Activated CD4-positive, alpha-beta T cell treated with anti-CD3 and anti-CD28 coated beads, Interleukin-2, amount 50 U/mL, for 24 hours (primary cell): ENCODE measurements around the gene ANXA2R.
A peak's percentile ranks its signal among the peaks of the same experiment; 100 is the strongest.
"Not testable (repeated sequence)": the region's sequence is repeated elsewhere in the genome, so short reads cannot be mapped to it uniquely, and the experiment has no call there.

Experiments used
- DNase-seq, 2 donors: peaks; one replicate each; pipeline ENCODE4 v3.0.0-alpha.2; 2020; ENCODE audit warnings: low read depth in 1 of 2, low spot score in 1 of 2

The ANXA2R gene

DNA sequence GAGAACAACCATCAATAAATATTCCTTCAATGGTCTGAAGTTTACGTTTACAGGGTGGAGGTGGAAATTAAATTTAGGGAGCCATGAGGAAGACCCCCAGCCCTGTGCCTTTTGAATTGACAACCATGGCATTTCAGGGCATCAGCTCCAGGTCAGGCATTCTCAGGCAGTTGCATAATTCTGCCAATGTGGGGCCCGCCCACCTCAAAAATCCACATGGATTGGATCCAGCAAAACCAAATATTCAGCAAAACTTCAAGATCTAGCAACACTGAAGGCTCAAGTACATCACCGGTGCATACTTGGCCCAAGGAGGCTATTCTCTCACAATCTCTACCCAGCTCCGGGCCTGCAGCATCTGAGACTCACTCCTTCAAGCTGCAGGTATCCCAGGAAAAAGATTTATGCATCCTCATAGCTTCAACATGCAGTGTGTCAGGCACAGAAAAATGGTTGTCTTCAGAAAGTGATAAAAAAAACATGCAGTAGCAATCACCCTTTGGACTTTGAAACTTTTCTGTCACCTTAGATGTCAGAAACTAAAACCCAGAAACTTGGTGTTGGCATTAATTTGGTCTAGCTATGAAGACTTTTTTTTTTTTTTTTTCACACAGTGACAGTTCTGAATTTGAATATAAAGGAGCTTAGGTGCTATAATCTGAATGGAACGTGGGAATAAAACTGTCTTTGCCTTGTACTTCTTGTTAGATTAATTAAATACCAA lies 21.4 kb upstream of the ANXA2R start:
- no peak for DNase-seq

DNA sequence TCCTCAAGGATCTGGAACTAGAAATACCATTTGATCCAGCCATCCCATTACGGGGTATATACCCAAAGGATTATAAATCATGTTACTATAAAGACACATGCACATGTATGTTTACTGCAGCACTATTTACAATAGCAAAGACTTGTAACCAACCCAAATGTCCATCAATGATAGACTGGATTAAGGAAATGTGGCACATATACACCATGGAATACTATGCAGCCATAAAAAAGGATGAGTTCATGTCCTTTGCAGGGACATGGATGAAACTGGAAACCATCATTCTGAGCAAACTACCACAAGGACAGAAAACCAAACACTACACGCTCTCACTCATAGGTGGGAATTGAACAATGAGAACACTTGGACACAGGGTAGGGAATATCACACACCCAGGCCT lies 19.9 kb upstream of the ANXA2R start:
- not testable (repeated sequence) for DNase-seq

- not testable (repeated sequence) for DNase-seq
Measured at GRCh38 chr5:43055098-43055497, 15.0 kb upstream of the ANXA2R start.

- DNase-seq = no peak
Measured at GRCh38 chr5:43051684-43052083, 11.6 kb upstream of the ANXA2R start.

DNA sequence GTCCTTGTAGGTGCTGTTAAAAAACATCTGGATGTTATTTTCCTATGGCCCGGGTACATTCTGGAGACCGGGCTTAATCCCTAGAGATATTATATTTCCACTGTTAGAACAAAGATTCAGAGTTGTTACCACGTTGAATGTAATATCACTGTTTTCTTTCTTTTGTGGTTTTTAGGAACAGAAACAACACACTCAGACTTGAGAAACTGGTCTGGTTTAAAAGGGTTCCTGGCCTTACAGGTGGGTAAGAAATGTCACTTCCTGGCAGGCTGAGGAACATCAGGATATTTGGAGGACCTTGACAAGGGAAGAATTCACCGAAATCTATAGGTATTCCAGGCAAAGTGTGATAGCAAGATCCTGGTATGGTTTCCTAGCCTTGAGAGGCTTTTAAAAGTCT lies 10.3 kb upstream of the ANXA2R start:
- no peak for DNase-seq

GRCh38 chr5:43049236-43049635 lies 9.1 kb upstream of the ANXA2R start:
- no peak for DNase-seq

DNA sequence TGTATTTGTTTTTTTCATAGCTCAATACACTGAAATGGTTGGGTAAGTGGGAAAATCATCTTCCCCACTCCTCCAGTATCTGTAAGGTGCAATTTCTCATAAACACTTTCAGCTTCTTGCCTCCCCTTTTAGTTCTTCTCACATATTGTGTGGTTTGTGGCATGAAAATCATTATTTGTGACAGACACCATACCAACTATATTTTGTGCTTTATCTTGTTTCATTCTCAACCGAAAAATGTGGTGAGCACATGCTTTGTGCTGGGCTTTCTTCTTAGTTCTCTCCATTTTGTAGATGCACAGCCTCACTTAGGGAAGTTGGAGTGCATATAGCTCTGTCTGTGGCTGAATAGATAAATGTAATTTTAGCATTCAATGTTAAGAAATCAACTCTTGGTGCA lies 6.4 kb upstream of the ANXA2R start:
- DNase-seq = no peak

DNA sequence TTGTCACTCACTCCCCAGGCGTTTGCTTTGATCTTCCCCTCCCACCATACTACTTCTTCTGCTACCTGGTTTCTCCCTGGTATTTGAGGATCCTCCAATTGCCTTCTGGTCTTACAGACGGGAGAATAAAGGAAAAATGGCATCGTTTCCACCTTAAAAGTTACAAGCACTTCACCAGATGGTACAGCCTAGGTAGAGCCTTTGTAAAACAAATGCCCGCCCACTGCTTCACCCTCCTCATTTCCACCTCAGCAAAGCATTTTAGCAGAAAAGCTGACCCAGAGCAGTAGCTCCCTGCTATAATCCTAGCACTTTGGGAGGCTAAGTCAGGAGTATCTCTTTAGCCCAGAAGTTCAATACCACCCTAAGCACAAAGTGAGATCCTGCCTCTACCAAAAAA lies 5.1 kb upstream of the ANXA2R start:
- DNase-seq = no peak

DNA sequence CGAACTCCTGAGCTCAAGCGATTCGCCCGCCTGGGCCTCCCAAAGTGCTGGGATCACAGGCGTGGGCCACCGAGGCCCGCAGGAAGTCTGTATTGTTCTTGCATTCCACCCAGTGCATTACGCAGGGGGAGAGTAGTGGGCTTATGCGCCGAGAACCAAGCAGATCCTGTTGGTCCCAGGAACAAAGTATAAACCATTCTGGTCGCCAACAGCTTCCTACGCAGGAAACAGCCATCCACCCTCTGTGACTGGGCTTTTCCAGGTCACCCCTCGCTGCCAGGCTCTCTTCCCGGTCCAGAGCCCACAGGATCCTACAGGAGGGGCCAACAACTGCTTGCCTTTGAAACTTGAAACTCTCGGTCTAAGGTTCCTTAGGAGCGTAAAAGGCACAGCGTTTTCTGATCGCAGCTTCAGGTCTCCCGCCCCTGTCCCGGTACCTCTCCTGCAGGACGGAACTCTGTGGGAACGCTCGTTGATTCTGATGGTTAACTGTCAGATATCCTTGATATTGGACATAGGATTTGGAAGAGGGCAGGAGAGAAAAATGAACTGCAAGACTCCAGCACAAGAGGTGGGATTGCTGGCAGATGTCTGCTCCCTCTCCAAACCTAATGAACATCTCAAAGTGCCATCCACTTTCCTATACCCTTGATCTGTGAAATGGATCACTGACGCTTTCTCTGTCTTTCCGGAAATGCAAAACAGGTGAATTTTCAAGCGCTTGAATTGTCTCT lies 4.2 kb upstream of the ANXA2R start:
- DNase-seq = no peak

DNA sequence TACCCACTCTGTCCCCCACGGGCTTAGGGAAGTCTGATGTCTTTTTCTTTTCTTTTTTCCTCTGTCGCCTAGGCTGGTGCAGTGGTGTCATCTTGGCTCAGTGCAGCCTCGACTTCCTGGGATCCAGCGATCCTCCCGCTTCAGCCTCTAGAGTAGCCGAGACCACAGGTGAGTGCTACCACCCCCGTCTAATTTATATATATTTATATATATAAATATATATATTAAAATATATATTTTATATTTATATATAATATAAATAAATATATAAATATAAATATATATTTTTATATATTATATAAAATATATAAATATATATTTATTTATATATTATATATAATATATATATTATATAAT lies 3.3 kb upstream of the ANXA2R start:
- no peak for DNase-seq

DNA sequence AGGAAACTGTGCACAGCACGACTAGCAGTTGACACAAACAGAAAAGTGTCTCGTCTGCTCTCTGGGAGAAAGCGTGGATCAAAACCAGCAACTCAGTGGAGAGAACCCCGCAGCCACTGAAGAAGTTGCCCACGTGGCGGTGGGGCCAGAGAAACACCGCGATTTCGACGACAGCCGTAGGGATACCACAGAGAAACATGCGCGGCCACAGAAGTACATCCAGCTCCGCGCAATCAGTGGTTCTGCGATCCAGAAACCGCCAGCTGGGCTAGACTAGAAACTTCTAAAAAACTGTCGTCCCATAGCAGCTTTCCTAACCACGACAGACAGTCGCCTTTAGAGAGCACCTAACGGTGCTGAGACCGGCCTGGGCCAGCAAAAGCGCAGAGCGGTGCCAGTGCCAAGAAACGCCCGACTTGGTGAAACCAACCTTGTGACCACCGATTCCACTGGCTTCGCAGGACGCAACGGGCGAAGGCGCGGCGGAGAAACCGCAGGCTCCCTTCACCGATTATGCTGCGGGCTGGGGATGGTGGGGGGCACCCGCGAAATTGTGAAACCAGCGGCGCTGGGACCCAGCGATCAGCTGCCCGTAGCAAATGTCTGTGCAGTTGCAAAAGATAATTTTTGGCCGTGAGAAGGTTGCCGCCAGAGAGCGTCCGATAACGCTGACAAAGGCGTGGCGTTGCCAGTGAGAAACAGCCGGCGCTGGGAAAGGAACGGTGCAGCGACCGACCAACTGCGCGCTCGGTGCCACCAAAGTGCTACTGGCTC lies 2.7 kb upstream of the ANXA2R start:
- peak in 1 of 2 donors; percentile 44 for DNase-seq

- DNase-seq = peak in 1 of 2 donors; percentile 61
Measured at GRCh38 chr5:43042176-43042625, 2.1 kb upstream of the ANXA2R start.

- no peak for DNase-seq
Measured at GRCh38 chr5:43041669-43042175, 1.6 kb upstream of the ANXA2R start.

DNA sequence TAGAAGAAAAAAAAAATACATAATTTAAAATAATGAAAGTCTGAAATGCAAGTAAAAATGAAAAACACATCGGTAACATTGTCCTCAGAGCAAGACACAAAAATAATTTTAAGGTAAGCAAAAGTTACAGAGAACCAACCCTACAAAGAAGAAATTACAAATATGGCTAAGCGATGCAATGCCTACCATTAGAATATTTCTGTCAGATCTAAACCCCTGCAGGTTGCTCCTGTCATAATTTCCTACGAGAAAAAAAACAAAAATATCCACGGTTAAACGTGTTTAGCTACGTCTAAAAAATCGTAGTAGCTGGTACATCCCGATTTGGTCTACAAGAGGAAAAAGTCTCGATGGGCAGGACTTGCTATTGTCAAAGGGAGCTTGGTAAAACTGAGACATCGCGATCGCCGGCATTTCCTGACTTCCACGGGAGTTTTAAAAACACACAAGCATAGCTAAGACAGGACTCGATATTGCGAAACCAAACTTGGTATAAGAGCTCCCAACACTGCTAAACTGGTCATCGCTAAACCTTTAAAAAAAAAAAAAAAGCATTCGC lies 1.1 kb upstream of the ANXA2R start:
- DNase-seq = no peak

- DNase-seq = peak in 1 of 2 donors; percentile 51
Measured at GRCh38 chr5:43039471-43040286, 440 bp downstream of the ANXA2R start.

- DNase-seq = no peak
Measured at GRCh38 chr5:43039152-43039470, 1.0 kb downstream of the ANXA2R start.

GRCh38 chr5:43038496-43038989 lies 1.6 kb downstream of the ANXA2R start:
- DNase-seq = no peak

- no peak for DNase-seq
Measured at GRCh38 chr5:43037636-43038495, 2.3 kb downstream of the ANXA2R start.

- DNase-seq = no peak
Measured at GRCh38 chr5:43036856-43037635, 3.1 kb downstream of the ANXA2R start.
